Neural crest cell (in vitro differentiated cells): ENCODE data around the gene LUZP1. TPM values are rescaled to one million over a fixed set of nuclear protein-coding genes. Genes with fewer than 3 reads are reported as not detected.

ENCODE experiments used
- DNase-seq: peaks from one replicate; pipeline ENCODE4 v3.0.0; 2021; ENCODE audit warnings: low read depth, mixed read lengths, low spot score
- H3K27ac Mint-ChIP-seq: one replicate; pipeline ENCODE4 v1.8.0; 2021; ENCODE audit warnings: mild to moderate bottlenecking, mixed read lengths; ENCODE audit not compliant: unreplicated experiment
- H3K27me3 Mint-ChIP-seq: 2 replicates; pipeline ENCODE4 v1.8.0; 2021; ENCODE audit warnings: low read depth, mild to moderate bottlenecking, mixed read lengths
- H3K36me3 Mint-ChIP-seq: 2 replicates; pipeline ENCODE4 v1.8.0; 2021; ENCODE audit warnings: low read depth, mild to moderate bottlenecking, mixed read lengths
- H3K4me1 Mint-ChIP-seq: 2 replicates; pipeline ENCODE4 v1.8.0; 2021; ENCODE audit warnings: mixed read lengths
- H3K4me3 Mint-ChIP-seq: one replicate; pipeline ENCODE4 v1.8.0; 2021; ENCODE audit warnings: mild to moderate bottlenecking, mixed read lengths
- H3K9me3 Mint-ChIP-seq: 2 replicates; pipeline ENCODE4 v1.8.0; 2021; ENCODE audit warnings: mixed read lengths
- total RNA-seq: library from RNA; stranded (reverse); gene quantifications from 2 replicates; pipeline ENCODE4 v1.2.1, GENCODE V29; 2021
- TF ChIP-seq, protein P1 (sequence below): fragments of 200-600 bp; sonication (generic); conservative IDR thresholded peaks from 2 replicates; pipeline ENCODE4 v1.5.0; 2021; ENCODE audit warnings: antibody characterized with exemption, mild to moderate bottlenecking

LUZP1 gene
- total RNA-seq, 1 donor from 2014 or later = 31.4 TPM

DNA sequence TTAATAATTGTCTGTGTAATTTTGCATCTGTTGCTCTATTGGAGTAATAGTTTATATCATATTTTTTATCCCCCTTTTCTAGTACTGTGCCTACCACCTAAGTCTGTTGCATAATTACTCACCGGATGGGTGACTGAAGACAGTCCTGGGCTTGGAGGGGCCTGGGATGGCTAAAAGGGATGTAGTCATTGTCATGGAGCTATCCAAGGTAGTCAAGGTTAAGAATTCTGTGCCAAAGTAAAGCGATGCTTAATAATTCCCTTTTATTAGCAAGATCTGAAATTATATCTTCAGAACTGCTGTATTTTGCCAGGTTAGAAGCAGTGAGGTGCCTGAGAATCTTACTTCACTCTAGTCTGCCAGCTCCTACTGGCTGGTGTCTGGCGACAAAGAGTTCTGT is 87.8 kb downstream of the LUZP1 start:
- Mint-ChIP-seq H3K4me3 (no peak overlapping the region), H3K27ac (no peak overlapping the region)
- TF ChIP-seq, protein P1, sequence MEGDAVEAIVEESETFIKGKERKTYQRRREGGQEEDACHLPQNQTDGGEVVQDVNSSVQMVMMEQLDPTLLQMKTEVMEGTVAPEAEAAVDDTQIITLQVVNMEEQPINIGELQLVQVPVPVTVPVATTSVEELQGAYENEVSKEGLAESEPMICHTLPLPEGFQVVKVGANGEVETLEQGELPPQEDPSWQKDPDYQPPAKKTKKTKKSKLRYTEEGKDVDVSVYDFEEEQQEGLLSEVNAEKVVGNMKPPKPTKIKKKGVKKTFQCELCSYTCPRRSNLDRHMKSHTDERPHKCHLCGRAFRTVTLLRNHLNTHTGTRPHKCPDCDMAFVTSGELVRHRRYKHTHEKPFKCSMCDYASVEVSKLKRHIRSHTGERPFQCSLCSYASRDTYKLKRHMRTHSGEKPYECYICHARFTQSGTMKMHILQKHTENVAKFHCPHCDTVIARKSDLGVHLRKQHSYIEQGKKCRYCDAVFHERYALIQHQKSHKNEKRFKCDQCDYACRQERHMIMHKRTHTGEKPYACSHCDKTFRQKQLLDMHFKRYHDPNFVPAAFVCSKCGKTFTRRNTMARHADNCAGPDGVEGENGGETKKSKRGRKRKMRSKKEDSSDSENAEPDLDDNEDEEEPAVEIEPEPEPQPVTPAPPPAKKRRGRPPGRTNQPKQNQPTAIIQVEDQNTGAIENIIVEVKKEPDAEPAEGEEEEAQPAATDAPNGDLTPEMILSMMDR = no peak

DNA sequence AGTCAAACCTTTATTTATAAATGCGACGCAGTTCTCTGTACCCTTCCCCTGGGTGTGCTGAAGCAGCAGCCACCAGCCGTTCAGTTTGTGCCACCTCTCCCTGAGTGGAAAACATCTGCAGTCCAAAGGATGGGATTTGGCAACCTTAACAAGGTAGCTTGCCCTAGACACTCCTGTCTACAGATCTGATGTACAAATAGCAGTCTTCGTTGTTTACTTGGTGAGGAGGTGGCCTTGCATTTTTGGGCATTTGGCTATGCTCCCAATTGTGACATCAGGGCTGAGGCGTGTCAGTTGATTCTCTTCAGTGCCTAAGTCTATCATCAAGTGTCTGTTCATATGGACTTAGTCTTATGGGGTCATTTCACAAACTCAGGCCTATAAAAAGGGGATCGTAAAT is 89.6 kb downstream of the LUZP1 start:
- TF ChIP-seq, protein P1 = no peak
- Mint-ChIP-seq H3K4me3 (peak overlapping the region; percentile 8), H3K27ac (peak overlapping the region; percentile 31), H3K9me3 (no peaks in the 10 kb centered on the region), H3K36me3 (peaks cover 22% of the 10 kb centered on the region), H3K27me3 (no peaks in the 10 kb centered on the region), H3K4me1 (no peaks in the 10 kb centered on the region)
- DNase-seq = no peak

More for the DNA sequence above, 87.8 kb downstream of the LUZP1 start:
- H3K36me3 Mint-ChIP-seq = peaks cover 25% of the 10 kb centered on the region
- no peaks in the 10 kb centered on the region for H3K4me1 Mint-ChIP-seq
- no peaks in the 10 kb centered on the region for H3K9me3 Mint-ChIP-seq
- DNase-seq = no peak
- no peaks in the 10 kb centered on the region for H3K27me3 Mint-ChIP-seq

DNA sequence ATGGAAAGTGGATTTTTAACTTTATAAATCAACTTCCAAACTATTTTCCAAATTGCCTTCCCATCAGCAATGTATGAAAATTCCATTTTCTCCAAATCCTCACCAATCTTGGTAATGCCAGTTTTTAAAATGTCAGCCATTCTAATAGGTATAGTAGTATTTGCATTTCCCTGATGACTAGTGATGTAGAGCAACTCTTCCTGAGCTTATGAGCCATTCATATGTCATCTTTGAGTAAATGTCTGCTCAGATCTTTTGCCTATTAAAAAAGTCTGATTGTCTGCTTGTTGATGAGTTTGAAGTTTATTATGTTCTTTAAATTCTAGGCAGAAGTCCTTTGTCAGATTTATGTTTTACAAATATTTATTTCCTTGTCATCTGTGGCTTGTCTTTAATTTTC is 94.6 kb downstream of the LUZP1 start:
- H3K4me3 Mint-ChIP-seq = no peak overlapping the region
- H3K27ac Mint-ChIP-seq = no peak overlapping the region
- no peaks in the 10 kb centered on the region for H3K4me1 Mint-ChIP-seq
- no peaks in the 10 kb centered on the region for H3K9me3 Mint-ChIP-seq
- TF ChIP-seq, protein P1 = no peak
- no peak for DNase-seq
- no peaks in the 10 kb centered on the region for H3K27me3 Mint-ChIP-seq
- H3K36me3 Mint-ChIP-seq = peaks cover 33% of the 10 kb centered on the region

DNA sequence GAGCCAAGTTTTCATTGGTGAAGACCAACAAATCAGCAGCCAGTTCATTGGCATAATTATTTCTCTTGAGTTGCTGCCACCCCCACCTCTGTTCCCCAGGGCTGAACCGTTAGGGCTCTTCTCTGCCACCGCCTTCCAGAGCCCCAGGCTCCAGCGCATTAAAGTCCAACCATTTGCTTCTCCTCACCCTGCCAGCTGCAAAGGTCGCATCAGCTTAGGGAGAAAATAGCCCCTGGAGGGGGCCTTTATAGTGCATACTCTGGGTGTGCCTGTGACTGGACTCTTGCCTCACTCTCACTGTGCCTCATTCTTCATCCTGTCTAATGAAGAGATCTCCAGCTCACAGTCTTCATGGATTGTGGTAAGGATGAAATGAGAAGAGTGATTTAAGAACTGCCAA is 99.0 kb downstream of the LUZP1 start:
- no peaks in the 10 kb centered on the region for H3K27me3 Mint-ChIP-seq

DNA sequence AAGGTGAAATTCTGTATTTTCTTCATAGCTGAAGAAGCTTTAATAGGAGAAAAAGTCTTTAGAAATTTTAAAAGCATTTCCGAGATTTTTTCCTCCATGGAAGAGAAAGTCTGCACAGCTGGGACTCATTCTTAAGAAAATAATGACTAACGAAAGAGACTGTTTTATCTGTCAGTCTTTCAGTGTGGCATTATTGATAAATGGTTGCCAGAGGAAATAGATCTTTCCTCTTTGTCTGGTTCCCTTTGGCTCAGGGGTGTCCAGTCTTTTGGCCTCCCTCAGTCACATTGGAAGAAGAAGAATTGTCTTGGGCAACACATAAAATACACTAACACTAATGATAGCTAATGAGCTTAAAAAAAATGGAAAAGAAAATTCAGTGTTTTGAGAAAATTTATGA is 99.5 kb downstream of the LUZP1 start:
- Mint-ChIP-seq H3K27me3 (no peaks in the 10 kb centered on the region), H3K9me3 (no peaks in the 10 kb centered on the region), H3K4me3 (no peak overlapping the region), H3K36me3 (peaks cover 33% of the 10 kb centered on the region), H3K27ac (no peak overlapping the region), H3K4me1 (no peaks in the 10 kb centered on the region)
- TF ChIP-seq, protein P1 = no peak
- DNase-seq = no peak

More for the DNA sequence above, 99.0 kb downstream of the LUZP1 start:
- Mint-ChIP-seq H3K4me1 (no peaks in the 10 kb centered on the region), H3K4me3 (no peak overlapping the region), H3K9me3 (no peaks in the 10 kb centered on the region), H3K36me3 (peaks cover 33% of the 10 kb centered on the region), H3K27ac (no peak overlapping the region)
- no peak for DNase-seq
- TF ChIP-seq, protein P1 = no peak

DNA sequence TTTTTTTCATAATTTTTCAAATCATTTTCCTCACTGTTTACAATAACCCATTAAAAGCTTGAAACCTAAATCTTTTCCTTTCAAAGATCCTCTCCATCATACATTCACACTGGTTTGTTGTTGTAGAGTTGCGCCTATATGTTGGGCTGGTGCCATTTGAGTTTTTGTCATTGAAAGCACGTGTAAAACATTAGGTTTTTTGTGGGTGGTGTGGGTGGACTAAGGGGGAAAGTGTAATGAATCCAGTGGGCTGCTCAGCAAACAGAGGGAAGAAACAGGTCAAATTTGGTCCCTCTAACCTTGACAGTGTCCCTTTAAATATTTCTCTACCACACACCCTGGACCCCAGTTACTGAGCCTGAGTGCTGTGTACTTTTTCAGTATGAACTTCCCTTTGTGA is 102.6 kb downstream of the LUZP1 start:
- no peaks in the 10 kb centered on the region for H3K27me3 Mint-ChIP-seq
- no peak overlapping the region for H3K4me3 Mint-ChIP-seq
- H3K27ac Mint-ChIP-seq = no peak overlapping the region
- no peak for DNase-seq
- TF ChIP-seq, protein P1 = no peak
- H3K9me3 Mint-ChIP-seq = no peaks in the 10 kb centered on the region
- H3K36me3 Mint-ChIP-seq = peaks cover 21% of the 10 kb centered on the region
- no peaks in the 10 kb centered on the region for H3K4me1 Mint-ChIP-seq
